Hindlimb muscle (tissue), 1 donor: ENCODE data around the gene PRKCG. TPM values are rescaled to one million over a fixed set of nuclear protein-coding genes. Genes with fewer than 3 reads are reported as not detected.
"Not testable (repeated sequence)": the region's sequence is repeated elsewhere in the genome, so short reads cannot be mapped to it uniquely, and the experiment has no call there.

ENCODE experiments used
- DNase-seq: peaks from one replicate; pipeline ENCODE4 v3.0.0-alpha.2; 2013
- polyA plus RNA-seq: library from polyadenylated mRNA; unstranded; fragments of 120-200 nt; gene quantifications from one replicate; pipeline ENCODE4 v1.2.1, GENCODE V29; 2013; ENCODE audit not compliant: insufficient read length

The PRKCG gene
- polyA plus RNA-seq = 0.43 TPM

DNA sequence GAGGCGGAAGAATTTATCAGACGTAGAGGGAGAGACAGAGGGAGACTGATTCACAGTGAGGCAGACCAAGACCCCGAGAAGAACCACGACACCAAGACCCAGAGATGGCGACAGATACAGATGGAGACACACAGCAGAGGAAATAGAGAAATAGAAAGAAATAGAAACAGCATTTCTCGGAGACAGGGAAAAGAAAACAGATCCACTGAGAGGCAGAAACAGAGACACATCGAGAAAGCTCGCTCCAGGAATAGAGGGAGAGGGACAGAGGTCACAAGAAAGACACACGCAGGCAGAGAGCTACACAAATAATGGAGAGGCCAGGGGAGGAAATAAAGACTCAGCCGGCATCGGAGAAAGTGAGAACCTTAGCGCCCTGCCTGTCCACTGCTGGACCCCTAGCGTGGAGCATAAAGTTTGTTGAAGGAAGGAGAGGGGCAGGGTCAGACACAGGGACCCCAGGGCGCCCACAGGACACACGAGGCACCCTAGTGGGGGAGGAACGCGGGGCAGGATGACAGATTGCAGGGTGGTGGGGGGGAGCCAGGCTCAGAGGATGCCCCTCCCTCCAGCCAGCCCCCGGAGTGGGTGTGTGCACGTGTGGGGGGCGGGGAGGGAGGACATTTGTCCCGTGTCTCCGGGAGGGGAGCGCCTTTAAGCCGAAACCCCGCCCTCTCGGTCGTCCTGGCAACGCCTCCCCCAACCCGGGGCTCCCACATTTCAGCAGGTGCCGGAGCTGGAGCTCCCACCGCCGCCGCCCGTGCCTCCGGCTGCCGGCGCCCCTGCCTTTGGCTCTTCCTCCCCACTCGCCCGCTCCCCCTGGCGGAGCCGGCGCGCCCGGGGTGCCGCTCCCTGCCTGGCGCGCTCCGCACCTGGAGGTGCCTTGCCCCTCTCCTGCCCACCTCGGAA lies at the start of gene PRKCG:
PRKCG (plus strand) TSS at position 716 of the 909 bp plus-strand sequence. CDS start 298 bp downstream, outside the sequence.
- DNase-seq = no peak

DNA sequence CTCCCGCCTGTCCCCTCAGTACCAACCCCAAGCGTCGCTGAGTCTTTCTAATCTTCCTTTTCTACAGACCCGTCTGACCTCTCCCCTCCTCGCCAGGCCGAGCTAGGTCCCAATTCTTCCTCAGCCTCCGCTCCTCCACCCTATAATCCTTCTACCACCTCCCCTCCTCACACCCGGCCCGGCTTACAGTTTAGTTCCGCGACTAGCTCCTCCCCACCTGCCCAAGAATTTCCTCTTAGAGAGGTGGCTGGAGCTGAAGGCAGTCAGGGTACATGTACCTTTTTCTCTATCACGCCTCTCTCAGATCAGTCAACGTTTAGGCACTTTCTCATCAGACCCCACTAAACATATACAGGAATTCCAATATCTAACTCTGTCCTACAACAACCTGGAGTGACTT lies 49.1 kb upstream of the PRKCG start:
- DNase-seq = not testable (repeated sequence)

GRCh38 chr19:53838446-53838845 lies 43.6 kb upstream of the PRKCG start:
- DNase-seq = not testable (repeated sequence)

DNA sequence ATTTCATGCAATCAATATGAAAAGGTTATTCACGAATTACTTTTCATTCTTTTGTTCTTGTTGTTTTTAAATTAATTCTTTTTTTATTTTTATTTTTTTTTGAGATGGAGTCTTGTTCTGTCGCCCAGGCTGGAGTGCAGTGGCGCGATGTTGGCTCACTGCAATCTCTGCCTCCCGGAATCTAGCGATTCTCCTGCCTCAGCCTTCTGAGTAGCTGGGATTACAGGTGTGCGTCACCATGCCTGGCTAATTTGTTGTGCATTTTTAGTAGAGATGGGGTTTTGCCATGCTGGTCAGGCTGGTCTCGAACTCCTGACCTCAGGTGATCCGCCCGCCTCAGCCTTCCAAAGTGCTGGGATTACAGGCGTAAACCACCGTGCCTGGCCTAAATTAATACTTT lies 41.8 kb upstream of the PRKCG start:
- DNase-seq = not testable (repeated sequence)

GRCh38 chr19:53840914-53841313 lies 41.1 kb upstream of the PRKCG start:
- not testable (repeated sequence) for DNase-seq

DNA sequence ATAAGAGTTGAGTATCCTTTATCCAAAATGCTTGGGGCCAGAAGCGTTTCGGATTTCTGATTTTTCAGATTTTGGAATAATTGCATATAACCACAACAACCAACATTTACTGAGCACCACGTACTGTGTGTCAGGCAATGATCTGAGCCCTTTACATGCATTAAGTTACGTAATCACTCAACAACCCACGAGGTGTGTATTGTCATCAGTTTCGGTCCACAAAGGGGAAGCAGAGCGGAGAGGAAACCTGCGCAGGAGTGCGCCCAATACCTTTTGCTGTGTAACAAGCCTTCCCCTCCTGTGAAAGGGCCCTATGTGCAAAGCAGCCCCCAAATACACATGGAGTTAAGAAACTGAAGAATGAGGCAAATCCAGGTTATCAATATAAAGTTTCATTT lies 37.1 kb upstream of the PRKCG start:
- DNase-seq = no peak

- no peak for DNase-seq
These were observed 34.4 kb upstream of the PRKCG start for GRCh38 chr19:53847555-53847954.

DNA sequence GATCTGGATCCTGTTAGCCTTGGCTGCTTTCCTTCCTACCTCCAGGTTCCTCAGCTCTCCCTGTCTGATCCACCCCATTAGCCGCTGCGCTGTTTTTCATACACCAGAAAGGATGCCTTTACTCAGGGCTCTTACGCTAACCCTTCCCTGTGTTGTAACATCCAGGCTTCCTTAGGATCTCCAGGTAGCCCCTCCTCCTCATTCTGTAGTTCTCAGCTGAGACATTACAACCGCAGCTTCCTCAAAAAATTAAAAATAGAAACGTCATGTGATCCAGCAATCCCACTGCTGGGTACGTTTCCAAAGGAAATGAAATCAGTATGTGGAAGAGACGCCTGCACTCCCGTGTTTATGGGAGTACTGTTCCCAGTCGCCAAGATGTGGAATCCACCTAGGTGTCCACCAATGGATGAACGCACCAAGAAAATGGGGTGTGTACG lies 32.7 kb upstream of the PRKCG start:
- peak; percentile 54 for DNase-seq

- DNase-seq = no peak
These were observed 28.3 kb upstream of the PRKCG start for GRCh38 chr19:53853707-53854106.

DNA sequence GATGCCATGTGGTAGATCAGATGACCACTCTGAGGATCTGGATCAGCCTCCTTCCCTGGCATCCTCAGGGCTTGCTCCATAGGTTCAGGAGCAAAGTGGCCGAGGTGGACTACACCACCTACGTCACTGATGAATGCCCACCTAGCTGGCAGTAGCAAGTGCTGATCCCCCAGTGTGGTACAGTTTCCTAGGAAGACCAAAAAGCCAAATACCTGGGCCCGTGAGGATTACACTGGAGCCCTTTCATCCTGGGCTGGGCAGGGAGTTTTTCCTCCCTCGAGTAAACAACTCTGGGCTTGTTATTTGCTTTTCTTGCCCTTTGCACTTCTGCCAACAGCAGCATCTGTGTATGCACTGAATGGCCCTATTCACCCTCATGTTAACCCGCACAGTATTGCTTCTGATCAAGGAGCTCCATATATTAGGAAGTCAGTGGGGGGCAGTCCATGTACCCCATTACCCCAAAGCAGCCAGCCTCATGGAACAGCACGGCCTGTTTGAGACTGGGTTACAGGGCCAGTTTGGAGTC lies 17.6 kb upstream of the PRKCG start:
- DNase-seq = no peak

DNA sequence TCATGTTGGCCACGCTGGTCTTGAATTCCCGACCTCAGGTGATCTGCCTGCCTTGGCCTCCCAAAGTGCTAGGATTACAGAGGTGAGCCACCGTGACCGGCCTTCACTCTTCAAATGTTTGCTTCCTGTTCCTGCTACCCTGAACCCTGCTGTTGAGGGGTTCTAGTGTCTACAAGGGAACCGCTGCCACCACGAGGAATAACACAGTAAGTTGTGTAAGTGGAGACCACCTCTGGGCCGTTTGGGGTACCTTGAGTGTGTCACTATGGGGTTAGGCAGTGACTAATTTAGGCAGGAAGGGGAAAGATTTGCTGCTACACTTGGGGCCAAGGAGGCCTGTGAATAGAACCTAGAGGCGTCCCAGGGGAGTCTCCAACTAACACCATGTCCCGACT lies 16.5 kb upstream of the PRKCG start:
- no peak for DNase-seq

GRCh38 chr19:53865918-53866864 lies 15.8 kb upstream of the PRKCG start:
- peak; percentile 87 for DNase-seq

DNA sequence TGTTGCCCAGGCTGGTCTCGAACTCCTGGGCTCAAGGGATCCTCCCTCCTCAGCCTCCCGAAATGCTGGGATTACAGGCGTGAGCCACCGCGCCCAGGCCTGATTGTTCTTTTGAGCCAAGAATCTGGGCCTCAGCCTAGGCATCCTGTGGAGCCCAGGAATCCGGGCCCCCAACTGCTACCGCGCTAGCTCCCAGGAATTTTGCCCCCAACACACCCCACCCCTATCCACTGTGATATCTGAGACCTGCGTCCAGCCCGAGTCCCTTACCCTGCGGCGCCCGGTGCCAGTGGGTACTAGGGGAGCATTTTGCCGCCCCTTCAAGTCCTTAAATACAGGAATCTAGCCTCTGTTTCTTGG lies 15.2 kb upstream of the PRKCG start:
- DNase-seq = no peak

GRCh38 chr19:53867225-53868090 lies 14.5 kb upstream of the PRKCG start, which contains the start of gene MYADM:
Gene MYADM, plus strand, starts transcription at chr19:53867883. Its CDS starts 5,647 bp downstream, at chr19:53873530.
- peak; percentile 100 for DNase-seq

DNA sequence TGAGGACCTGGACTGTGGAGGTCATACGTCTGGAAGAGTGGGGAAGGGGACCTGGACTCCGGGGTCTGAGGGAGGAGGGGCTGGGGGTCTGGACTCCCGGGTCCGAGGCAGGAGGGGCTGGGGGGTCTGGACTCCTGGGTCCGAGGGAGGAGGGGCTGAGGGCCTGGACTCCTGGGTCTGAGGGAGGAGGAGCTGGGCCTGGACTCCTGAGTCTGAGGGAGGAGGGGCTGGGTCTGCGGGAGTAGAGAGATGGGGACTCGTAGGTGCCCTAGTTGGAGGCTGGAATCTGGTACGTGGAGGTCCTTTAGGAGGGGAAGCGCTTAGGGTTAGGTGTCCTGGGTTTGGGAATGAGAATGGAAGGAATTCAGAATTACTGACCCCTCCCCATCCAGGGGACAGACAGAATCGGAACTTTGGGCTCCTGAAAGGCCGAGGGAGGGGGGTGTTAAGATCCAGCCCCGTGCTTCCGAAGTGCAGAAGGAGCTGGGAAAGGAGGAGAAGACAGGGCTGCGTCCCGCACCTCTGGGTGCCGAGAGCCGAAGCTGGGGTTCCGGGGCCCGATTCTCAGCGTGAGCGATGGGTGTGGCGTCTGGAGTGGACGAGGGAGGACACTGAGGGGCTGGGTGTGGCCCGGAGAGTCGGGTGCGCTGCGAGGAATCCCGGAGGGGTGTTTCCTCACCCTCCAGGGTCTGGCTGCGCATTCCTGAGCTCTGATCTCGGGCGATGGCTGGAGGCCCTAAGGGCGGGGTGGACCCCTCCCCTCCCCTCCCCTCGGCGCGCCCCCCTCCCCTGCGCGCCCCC lies 13.7 kb upstream of the PRKCG start:
- peak; percentile 48 for DNase-seq

GRCh38 chr19:53868892-53869804 lies 12.8 kb upstream of the PRKCG start:
- peak; percentile 86 for DNase-seq

DNA sequence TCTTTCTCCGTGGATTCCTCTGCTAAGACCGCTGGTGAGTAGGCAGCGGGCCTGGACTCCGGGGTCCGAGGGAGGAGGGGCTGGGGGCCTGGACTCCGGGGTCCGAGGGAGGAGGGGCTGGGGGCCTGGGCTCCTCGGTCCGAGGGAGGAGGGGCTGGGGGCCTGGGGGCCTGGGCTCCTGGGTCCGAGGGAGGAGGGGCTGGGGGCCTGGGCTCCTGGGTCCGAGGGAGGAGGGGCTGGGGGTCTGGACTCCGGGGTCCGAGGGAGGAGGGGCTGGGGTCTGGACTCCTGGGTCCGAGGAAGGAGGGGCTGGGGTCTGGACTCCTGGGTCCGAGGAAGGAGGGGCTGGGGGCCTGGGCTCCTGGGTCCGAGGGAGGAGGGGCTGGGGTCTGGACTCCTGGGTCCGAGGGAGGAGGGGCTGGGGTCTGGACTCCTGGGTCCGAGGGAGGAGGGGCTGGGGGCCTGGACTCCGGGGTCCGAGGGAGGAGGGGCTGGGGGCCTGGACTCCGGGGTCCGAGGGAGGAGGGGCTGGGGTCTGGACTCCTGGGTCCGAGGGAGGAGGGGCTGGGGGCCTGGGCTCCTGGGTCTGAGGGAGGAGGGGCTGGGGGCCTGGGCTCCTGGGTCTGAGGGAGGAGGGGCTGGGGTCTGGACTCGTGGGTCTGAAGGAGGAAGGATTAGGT lies 12.1 kb upstream of the PRKCG start:
- DNase-seq = not testable (repeated sequence)

- DNase-seq = no peak
These were observed 11.5 kb upstream of the PRKCG start for GRCh38 chr19:53870485-53870844.

DNA sequence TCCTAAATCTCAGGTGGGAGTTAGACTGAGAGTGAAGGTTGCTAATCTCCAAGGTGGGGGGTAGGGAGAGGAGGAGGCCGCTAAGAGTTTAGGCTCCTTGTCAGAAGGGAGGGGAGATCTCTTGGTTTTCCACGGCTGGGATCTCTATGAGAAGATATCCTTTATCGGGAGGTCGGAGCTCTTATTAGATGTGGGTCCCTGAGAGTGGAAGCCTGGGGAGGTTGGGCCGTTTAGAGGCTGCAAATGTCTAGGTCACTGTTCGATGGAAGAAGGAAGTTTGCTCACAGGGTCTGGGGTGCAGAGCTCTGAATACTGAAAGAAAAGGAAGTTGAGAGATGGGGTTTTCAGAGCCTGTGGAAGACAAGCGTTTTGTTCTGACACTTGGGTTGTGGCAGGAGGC lies 10.5 kb upstream of the PRKCG start:
- no peak for DNase-seq
